Endometrial microvascular endothelial cells (primary cell): ENCODE results near the gene FRYL. TPM values are rescaled to one million over a fixed set of nuclear protein-coding genes. Genes with fewer than 3 reads are reported as not detected.
"Not testable (repeated sequence)": the region's sequence is repeated elsewhere in the genome, so short reads cannot be mapped to it uniquely, and the experiment has no call there.

Source experiments
- in situ Hi-C: cut with HindIII; loops from 2 replicates; pipeline ENCODE4 v1.10.0; 2017; ENCODE audit warnings: low sequenced_read_pairs, low pct_unique_long_range_greater_than_20kb; ENCODE audit errors: inconsistent ontology term
- total RNA-seq: library from RNA; depleted of rRNA; stranded (reverse); fragments of >200 nt; gene quantifications from one replicate; pipeline ENCODE4 v1.2.3, GENCODE V29; 2015; ENCODE audit errors: inconsistent ontology term

Gene FRYL
- total RNA-seq, 1 donor from 2014 or later: 57.8 TPM

- in situ Hi-C loops: no loop called here
Observed at GRCh38 chr4:48484494-48485168, 295.4 kb downstream of the FRYL start.

GRCh38 chr4:48483777-48484493, 296.1 kb downstream of the FRYL start:
- in situ Hi-C loops: no loop called here

- in situ Hi-C loops: no loop called here
Observed at GRCh38 chr4:48483006-48483776, 296.9 kb downstream of the FRYL start, which contains the start of gene SLC10A4. SLC10A4 (plus strand) TSS chr4:48483343; CDS start chr4:48483562, 219 bp downstream.

GRCh38 chr4:48481581-48481980, 298.5 kb downstream of the FRYL start:
- in situ Hi-C loops: no loop called here

GRCh38 chr4:48478273-48478672, 301.8 kb downstream of the FRYL start:
- in situ Hi-C loops: no loop called here

- in situ Hi-C loops: no loop called here
Observed at GRCh38 chr4:48475770-48476169, 304.3 kb downstream of the FRYL start.

GRCh38 chr4:48472794-48473193, 307.3 kb downstream of the FRYL start:
- in situ Hi-C loops: no loop called here

GRCh38 chr4:48470570-48470969, 309.5 kb downstream of the FRYL start:
- in situ Hi-C loops: no loop called here

GRCh38 chr4:48470137-48470536, 309.9 kb downstream of the FRYL start:
- in situ Hi-C loops: no loop called here

- in situ Hi-C loops: no loop called here
Observed at GRCh38 chr4:48467891-48468290, 312.2 kb downstream of the FRYL start.

GRCh38 chr4:48467442-48467841, 312.6 kb downstream of the FRYL start:
- in situ Hi-C loops: no loop called here

- in situ Hi-C loops: no loop called here
Observed at GRCh38 chr4:48462363-48462762, 317.7 kb downstream of the FRYL start.

GRCh38 chr4:48461000-48461399, 319.1 kb downstream of the FRYL start:
- in situ Hi-C loops: no loop called here

GRCh38 chr4:48454591-48454990, 325.5 kb downstream of the FRYL start:
- in situ Hi-C loops: no loop called here

- in situ Hi-C loops: not testable (repeated sequence)
Observed at GRCh38 chr4:48451656-48452055, 328.4 kb downstream of the FRYL start.

- in situ Hi-C loops: no loop called here
Observed at GRCh38 chr4:48450740-48451139, 329.3 kb downstream of the FRYL start.

GRCh38 chr4:48449151-48449550, 330.9 kb downstream of the FRYL start:
- in situ Hi-C loops: no loop called here
